DOHH2 (cell line): ENCODE measurements around the gene LSM14A.

ENCODE experiments used
- H3F3A ChIP-seq: fragments of 200-600 bp; sonication (generic), shearing (Covaris generic); 2 replicates; pipeline ENCODE4 v1.6.0; 2016; ENCODE audit warnings: antibody characterized with exemption, mild to moderate bottlenecking; ENCODE audit not compliant: control insufficient read depth, insufficient read depth
- H3K27ac ChIP-seq: fragments of 200-600 bp; sonication (generic); 2 replicates; pipeline ENCODE4 v1.5.1; 2014; ENCODE audit warnings: low read depth, mild to moderate bottlenecking, low read length, moderate library complexity
- H3K27me3 ChIP-seq: fragments of 200-600 bp; sonication (generic); 2 replicates; pipeline ENCODE4 v1.6.1; 2014; ENCODE audit warnings: mild to moderate bottlenecking, low read length, mixed read lengths; ENCODE audit not compliant: control insufficient read depth
- H3K36me3 ChIP-seq: fragments of 200-600 bp; sonication (generic); 2 replicates; pipeline ENCODE4 v1.6.1; 2014; ENCODE audit warnings: mild to moderate bottlenecking, low read length, moderate library complexity, mixed read lengths; ENCODE audit not compliant: control insufficient read depth
- H3K4me1 ChIP-seq: fragments of 200-600 bp; sonication (generic); 2 replicates; pipeline ENCODE4 v1.6.1; 2014; ENCODE audit warnings: mild to moderate bottlenecking, low read length, mixed read lengths; ENCODE audit not compliant: control insufficient read depth
- H3K4me2 ChIP-seq: fragments of 200-600 bp; sonication (generic); 2 replicates; pipeline ENCODE4 v1.6.0; 2014; ENCODE audit warnings: mild to moderate bottlenecking, low read length, moderate library complexity
- H3K4me3 ChIP-seq: fragments of 200-600 bp; sonication (generic); 2 replicates; pipeline ENCODE4 v1.5.1; 2014; ENCODE audit warnings: mild to moderate bottlenecking, low read length, mixed read lengths
- H3K79me2 ChIP-seq: fragments of 200-600 bp; sonication (generic); 2 replicates; pipeline ENCODE4 v1.6.1; 2014; ENCODE audit warnings: mild to moderate bottlenecking, low read length, mixed read lengths; ENCODE audit not compliant: control insufficient read depth
- H3K9me2 ChIP-seq: fragments of 200-600 bp; sonication (generic); replicated peaks from 2 replicates; pipeline ENCODE4 v1.6.1; 2014; ENCODE audit warnings: mild to moderate bottlenecking, low read length, mixed read lengths; ENCODE audit not compliant: control insufficient read depth
- H3K9me3 ChIP-seq: fragments of 200-600 bp; sonication (generic); 2 replicates; pipeline ENCODE4 v1.6.1; 2014; ENCODE audit warnings: antibody characterized with exemption, low read length, mixed read lengths; ENCODE audit not compliant: control insufficient read depth, insufficient read depth
- H4K20me1 ChIP-seq: fragments of 200-600 bp; sonication (generic); 2 replicates; pipeline ENCODE4 v1.6.0; 2014; ENCODE audit warnings: low read depth, mild to moderate bottlenecking, antibody characterized with exemption, low read length, moderate library complexity; ENCODE audit not compliant: control insufficient read depth, insufficient read depth
- CTCF ChIP-seq: fragments of 200-600 bp; sonication (generic); IDR thresholded peaks from one replicate; pipeline ENCODE4 v1.5.1; 2014; ENCODE audit warnings: antibody characterized with exemption, mild to moderate bottlenecking, low read depth, low read length; ENCODE audit not compliant: poor library complexity, severe bottlenecking
- EZH2phosphoT487 ChIP-seq: fragments of 200-600 bp; sonication (generic); IDR thresholded peaks from 2 replicates; pipeline ENCODE4 v1.6.1; 2017; ENCODE audit warnings: borderline replicate concordance, mild to moderate bottlenecking, antibody characterized with exemption, low read length, moderate library complexity, mixed read lengths

Gene LSM14A

GRCh38 chr19:34273121-34273520 is 100.8 kb downstream of the LSM14A start:
- H3K27ac ChIP-seq = peak overlapping the region; percentile 50
- no peaks in the 10 kb centered on the region for H4K20me1 ChIP-seq
- peaks cover 94% of the 10 kb centered on the region for H3K4me1 ChIP-seq
- peaks cover 94% of the 10 kb centered on the region for H3K79me2 ChIP-seq
- peak overlapping the region; percentile 64 for H3K4me2 ChIP-seq
- TF ChIP-seq CTCF (no peak), EZH2phosphoT487 (no peak)
- H3K36me3 ChIP-seq = peaks cover 7% of the 10 kb centered on the region
- H3K27me3 ChIP-seq = no peaks in the 10 kb centered on the region
- peaks cover 24% of the 10 kb centered on the region for H3F3A ChIP-seq
- 0 out of 2 replicates have a peak, but pooled peaks cover 4% of the 10 kb centered on the region for H3K9me3 ChIP-seq
- H3K9me2 ChIP-seq = no peaks in the 10 kb centered on the region
- peak overlapping the region; percentile 48 for H3K4me3 ChIP-seq

GRCh38 chr19:34274284-34274826 is 102.1 kb downstream of the LSM14A start:
- Histone ChIP-seq H3K27me3 (no peaks in the 10 kb centered on the region), H3K4me2 (peak overlapping the region; percentile 64; the same call in 1 of the 2 replicates), H3K4me1 (peaks cover 82% of the 10 kb centered on the region), H3K4me3 (no peak overlapping the region), H3K36me3 (peaks cover 7% of the 10 kb centered on the region), H3K9me2 (no peaks in the 10 kb centered on the region), H3F3A (peaks cover 18% of the 10 kb centered on the region), H3K27ac (no peak overlapping the region), H3K9me3 (0 out of 2 replicates have a peak, but pooled peaks cover 4% of the 10 kb centered on the region), H4K20me1 (no peaks in the 10 kb centered on the region), H3K79me2 (peaks cover 93% of the 10 kb centered on the region)
- TF ChIP-seq CTCF (no peak), EZH2phosphoT487 (no peak)

- TF ChIP-seq CTCF (no peak), EZH2phosphoT487 (no peak)
- Histone ChIP-seq H3K79me2 (peaks cover 91% of the 10 kb centered on the region), H3K27ac (no peak overlapping the region), H3K4me1 (peaks cover 76% of the 10 kb centered on the region), H3K9me3 (0 out of 2 replicates have a peak, but pooled peaks cover 4% of the 10 kb centered on the region), H3K4me2 (no peak overlapping the region), H3K36me3 (peaks cover 7% of the 10 kb centered on the region), H3K9me2 (no peaks in the 10 kb centered on the region), H3F3A (peaks cover 12% of the 10 kb centered on the region), H3K4me3 (no peak overlapping the region), H4K20me1 (no peaks in the 10 kb centered on the region), H3K27me3 (no peaks in the 10 kb centered on the region)
These were observed 102.7 kb downstream of the LSM14A start for GRCh38 chr19:34274827-34275625.
